K562 treated with DMSO at 1 percent for 24 hours (cell line): ENCODE results near the gene KIF3A. TPM values are rescaled to one million over a fixed set of nuclear protein-coding genes. Genes with fewer than 3 reads are reported as not detected.

ENCODE experiments used
- total RNA-seq: library from RNA; unstranded; fragments of 300-600 nt; gene quantifications from 2 replicates; pipeline ENCODE4 v1.2.3, GENCODE V29; 2022; ENCODE audit warnings: low read depth; ENCODE audit not compliant: insufficient read depth

The KIF3A gene
- total RNA-seq: 4.4 and 4.8 TPM in 2 replicates

GRCh38 chr5:132736853-132737833 is at the start of gene KIF3A:
Gene KIF3A (minus strand): TSS chr5:132737546. CDS start chr5:132737419, 127 bp downstream.

GRCh38 chr5:132777209-132778069 is 40.1 kb upstream of the KIF3A start, which contains the start of gene SEPTIN8:
Gene SEPTIN8 (minus strand): TSS chr5:132777239. CDS start chr5:132777137, 102 bp downstream.

GRCh38 chr5:132746954-132747615 is 9.7 kb upstream of the KIF3A start, which contains the start of gene CCNI2:
Gene CCNI2 (plus strand): TSS chr5:132747426. CDS start chr5:132747496, 70 bp downstream.

GRCh38 chr5:132673939-132674630 is 63.3 kb downstream of the KIF3A start, which contains the start of gene IL4:
Gene IL4 (plus strand): TSS chr5:132673989. CDS start chr5:132674051, 62 bp downstream.

GRCh38 chr5:132657676-132658380 is 79.5 kb downstream of the KIF3A start, which contains the start of gene IL13:
Gene IL13 (plus strand): TSS chr5:132658173. CDS start chr5:132658187, 14 bp downstream.

Other genes with a start within 250 kb of the KIF3A start
- gene IRF1, start 246.8 kb downstream of the KIF3A start, total RNA-seq: 52.3 and 52.5 TPM in 2 replicates
- gene IL5, start 194.0 kb downstream of the KIF3A start, total RNA-seq: not detected in 2 replicates
- gene RAD50, start 180.6 kb downstream of the KIF3A start, total RNA-seq: 16.8 and 19.9 TPM in 2 replicates
- not detected in 2 replicates for gene IL13, start 79.4 kb downstream of the KIF3A start, total RNA-seq
- gene IL4, start 63.6 kb downstream of the KIF3A start, total RNA-seq: not detected in 2 replicates
- 7.9 and 9.2 TPM in 2 replicates for gene CCNI2, start 9.9 kb upstream of the KIF3A start, total RNA-seq
- gene SEPTIN8, start 39.7 kb upstream of the KIF3A start, total RNA-seq: 71.4 and 77.1 TPM in 2 replicates
- not detected in 2 replicates for gene SOWAHA, start 75.8 kb upstream of the KIF3A start, total RNA-seq
- 37.1 and 45.0 TPM in 2 replicates for gene SHROOM1, start 93.1 kb upstream of the KIF3A start, total RNA-seq
- gene GDF9, start 128.9 kb upstream of the KIF3A start, total RNA-seq: 0.22 TPM in 1 of 2 replicates, not detected in the other
- gene UQCRQ, start 129.1 kb upstream of the KIF3A start, total RNA-seq: 226 and 254 TPM in 2 replicates
- gene LEAP2, start 136.1 kb upstream of the KIF3A start, total RNA-seq: 2.6 and 3.6 TPM in 2 replicates
- 12.3 and 16.6 TPM in 2 replicates for gene AFF4, start 226.1 kb upstream of the KIF3A start, total RNA-seq